DOHH2 (cell line): ENCODE results near the gene RARB.

ENCODE experiments used
- H3F3A ChIP-seq: fragments of 200-600 bp; sonication (generic), shearing (Covaris generic); 2 replicates; pipeline ENCODE4 v1.6.0; 2016; ENCODE audit warnings: antibody characterized with exemption, mild to moderate bottlenecking; ENCODE audit not compliant: control insufficient read depth, insufficient read depth
- H3K27ac ChIP-seq: fragments of 200-600 bp; sonication (generic); 2 replicates; pipeline ENCODE4 v1.5.1; 2014; ENCODE audit warnings: low read depth, mild to moderate bottlenecking, low read length, moderate library complexity
- H3K27me3 ChIP-seq: fragments of 200-600 bp; sonication (generic); 2 replicates; pipeline ENCODE4 v1.6.1; 2014; ENCODE audit warnings: mild to moderate bottlenecking, low read length, mixed read lengths; ENCODE audit not compliant: control insufficient read depth
- H3K36me3 ChIP-seq: fragments of 200-600 bp; sonication (generic); 2 replicates; pipeline ENCODE4 v1.6.1; 2014; ENCODE audit warnings: mild to moderate bottlenecking, low read length, moderate library complexity, mixed read lengths; ENCODE audit not compliant: control insufficient read depth
- H3K4me1 ChIP-seq: fragments of 200-600 bp; sonication (generic); 2 replicates; pipeline ENCODE4 v1.6.1; 2014; ENCODE audit warnings: mild to moderate bottlenecking, low read length, mixed read lengths; ENCODE audit not compliant: control insufficient read depth
- H3K4me2 ChIP-seq: fragments of 200-600 bp; sonication (generic); 2 replicates; pipeline ENCODE4 v1.6.0; 2014; ENCODE audit warnings: mild to moderate bottlenecking, low read length, moderate library complexity
- H3K4me3 ChIP-seq: fragments of 200-600 bp; sonication (generic); 2 replicates; pipeline ENCODE4 v1.5.1; 2014; ENCODE audit warnings: mild to moderate bottlenecking, low read length, mixed read lengths
- H3K79me2 ChIP-seq: fragments of 200-600 bp; sonication (generic); 2 replicates; pipeline ENCODE4 v1.6.1; 2014; ENCODE audit warnings: mild to moderate bottlenecking, low read length, mixed read lengths; ENCODE audit not compliant: control insufficient read depth
- H3K9me2 ChIP-seq: fragments of 200-600 bp; sonication (generic); replicated peaks from 2 replicates; pipeline ENCODE4 v1.6.1; 2014; ENCODE audit warnings: mild to moderate bottlenecking, low read length, mixed read lengths; ENCODE audit not compliant: control insufficient read depth
- H3K9me3 ChIP-seq: fragments of 200-600 bp; sonication (generic); 2 replicates; pipeline ENCODE4 v1.6.1; 2014; ENCODE audit warnings: antibody characterized with exemption, low read length, mixed read lengths; ENCODE audit not compliant: control insufficient read depth, insufficient read depth
- H4K20me1 ChIP-seq: fragments of 200-600 bp; sonication (generic); 2 replicates; pipeline ENCODE4 v1.6.0; 2014; ENCODE audit warnings: low read depth, mild to moderate bottlenecking, antibody characterized with exemption, low read length, moderate library complexity; ENCODE audit not compliant: control insufficient read depth, insufficient read depth
- EZH2phosphoT487 ChIP-seq: fragments of 200-600 bp; sonication (generic); IDR thresholded peaks from 2 replicates; pipeline ENCODE4 v1.6.1; 2017; ENCODE audit warnings: borderline replicate concordance, mild to moderate bottlenecking, antibody characterized with exemption, low read length, moderate library complexity, mixed read lengths
- TF ChIP-seq, protein P1 (sequence below): fragments of 200-600 bp; sonication (generic); IDR thresholded peaks from one replicate; pipeline ENCODE4 v1.5.1; 2014; ENCODE audit warnings: antibody characterized with exemption, mild to moderate bottlenecking, low read depth, low read length; ENCODE audit not compliant: poor library complexity, severe bottlenecking

Gene RARB

DNA sequence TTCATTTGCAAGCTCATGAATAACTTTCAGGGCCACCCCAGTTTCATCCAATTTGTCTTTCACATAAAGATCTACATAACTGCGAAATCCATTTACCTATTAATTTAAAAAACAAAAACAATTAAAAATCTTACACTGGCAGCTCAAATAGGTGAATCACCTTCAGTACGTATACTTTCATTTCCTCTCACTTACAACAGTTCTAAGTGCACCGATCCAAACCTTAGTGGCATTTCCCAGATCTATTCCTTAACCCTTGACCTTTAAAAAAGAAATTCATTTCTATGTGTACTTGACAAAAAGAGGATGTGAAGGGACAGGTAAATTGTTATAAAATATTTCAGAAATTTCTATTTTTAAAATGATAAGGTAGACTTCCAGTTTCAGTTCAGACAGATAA is 205.9 kb downstream of the RARB start:
- H3K9me3 ChIP-seq, result no peaks in the 10 kb centered on the region
- no peaks in the 10 kb centered on the region for H3K4me1 ChIP-seq
- H3K4me3 ChIP-seq, result no peak overlapping the region
- H3K9me2 ChIP-seq, result no peaks in the 10 kb centered on the region
- no peaks in the 10 kb centered on the region for H3F3A ChIP-seq
- H3K4me2 ChIP-seq, result no peak overlapping the region
- H3K36me3 ChIP-seq, result peaks cover 87% of the 10 kb centered on the region
- no peaks in the 10 kb centered on the region for H3K27me3 ChIP-seq
- H3K27ac ChIP-seq, result no peak overlapping the region
- no peaks in the 10 kb centered on the region for H3K79me2 ChIP-seq
- no peak for TF ChIP-seq EZH2phosphoT487
- TF ChIP-seq, protein P1, sequence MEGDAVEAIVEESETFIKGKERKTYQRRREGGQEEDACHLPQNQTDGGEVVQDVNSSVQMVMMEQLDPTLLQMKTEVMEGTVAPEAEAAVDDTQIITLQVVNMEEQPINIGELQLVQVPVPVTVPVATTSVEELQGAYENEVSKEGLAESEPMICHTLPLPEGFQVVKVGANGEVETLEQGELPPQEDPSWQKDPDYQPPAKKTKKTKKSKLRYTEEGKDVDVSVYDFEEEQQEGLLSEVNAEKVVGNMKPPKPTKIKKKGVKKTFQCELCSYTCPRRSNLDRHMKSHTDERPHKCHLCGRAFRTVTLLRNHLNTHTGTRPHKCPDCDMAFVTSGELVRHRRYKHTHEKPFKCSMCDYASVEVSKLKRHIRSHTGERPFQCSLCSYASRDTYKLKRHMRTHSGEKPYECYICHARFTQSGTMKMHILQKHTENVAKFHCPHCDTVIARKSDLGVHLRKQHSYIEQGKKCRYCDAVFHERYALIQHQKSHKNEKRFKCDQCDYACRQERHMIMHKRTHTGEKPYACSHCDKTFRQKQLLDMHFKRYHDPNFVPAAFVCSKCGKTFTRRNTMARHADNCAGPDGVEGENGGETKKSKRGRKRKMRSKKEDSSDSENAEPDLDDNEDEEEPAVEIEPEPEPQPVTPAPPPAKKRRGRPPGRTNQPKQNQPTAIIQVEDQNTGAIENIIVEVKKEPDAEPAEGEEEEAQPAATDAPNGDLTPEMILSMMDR, result no peak
- H4K20me1 ChIP-seq, result no peaks in the 10 kb centered on the region

DNA sequence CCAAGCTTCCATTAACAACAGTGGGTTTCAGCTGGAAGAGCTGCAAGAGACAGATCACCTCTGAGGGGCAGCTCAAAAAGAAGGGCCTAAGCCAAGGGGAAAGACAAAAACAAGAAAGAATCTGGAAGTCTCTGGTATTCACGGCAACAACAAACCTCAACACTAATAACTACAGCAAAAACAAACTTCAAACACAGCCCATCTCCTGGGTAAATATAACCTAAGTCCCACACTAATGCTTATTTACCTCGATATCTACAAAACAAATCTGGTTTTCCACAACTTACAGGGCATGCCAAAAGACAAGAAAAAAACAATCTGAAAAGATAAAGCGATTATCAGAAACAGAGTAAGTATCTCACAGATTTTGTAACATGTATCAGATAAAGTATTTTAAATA is 207.0 kb downstream of the RARB start:
- no peaks in the 10 kb centered on the region for H3K9me3 ChIP-seq
- H4K20me1 ChIP-seq, result no peaks in the 10 kb centered on the region
- peaks cover 85% of the 10 kb centered on the region for H3K36me3 ChIP-seq

More for the DNA sequence above, 207.0 kb downstream of the RARB start:
- Histone ChIP-seq H3K9me2 (no peaks in the 10 kb centered on the region), H3K4me2 (no peak overlapping the region), H3K79me2 (no peaks in the 10 kb centered on the region), H3K4me3 (no peak overlapping the region), H3F3A (no peaks in the 10 kb centered on the region), H3K4me1 (no peaks in the 10 kb centered on the region), H3K27ac (no peak overlapping the region), H3K27me3 (no peaks in the 10 kb centered on the region)
- TF ChIP-seq, protein P1, result no peak
- TF ChIP-seq EZH2phosphoT487, result no peak
